ENCODE data around the gene KCNT1.

The KCNT1 gene

DNA sequence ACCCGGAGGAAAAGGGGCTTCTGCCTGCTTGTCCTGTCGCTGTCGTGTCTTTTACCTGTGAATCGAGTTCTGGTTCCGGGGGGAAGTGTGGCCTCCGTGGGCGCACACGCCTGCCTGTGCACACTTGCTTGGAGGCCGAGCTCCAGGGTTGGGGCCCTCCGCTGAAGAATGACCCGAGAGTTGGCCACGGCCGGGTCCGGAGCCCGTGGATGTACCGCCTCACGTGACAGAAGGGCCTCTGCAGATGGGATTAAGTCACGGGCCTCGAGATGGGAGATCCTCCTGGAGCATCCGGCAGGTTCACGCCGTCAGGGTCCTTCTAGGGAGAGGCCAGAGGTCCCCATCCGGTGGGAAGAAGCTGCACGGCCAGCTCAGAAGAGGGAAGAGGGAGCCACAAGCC lies 81.0 kb downstream of the KCNT1 start:
- no peak for DNase-seq (ENCODE audit: low read depth in 3 of 3)

DNA sequence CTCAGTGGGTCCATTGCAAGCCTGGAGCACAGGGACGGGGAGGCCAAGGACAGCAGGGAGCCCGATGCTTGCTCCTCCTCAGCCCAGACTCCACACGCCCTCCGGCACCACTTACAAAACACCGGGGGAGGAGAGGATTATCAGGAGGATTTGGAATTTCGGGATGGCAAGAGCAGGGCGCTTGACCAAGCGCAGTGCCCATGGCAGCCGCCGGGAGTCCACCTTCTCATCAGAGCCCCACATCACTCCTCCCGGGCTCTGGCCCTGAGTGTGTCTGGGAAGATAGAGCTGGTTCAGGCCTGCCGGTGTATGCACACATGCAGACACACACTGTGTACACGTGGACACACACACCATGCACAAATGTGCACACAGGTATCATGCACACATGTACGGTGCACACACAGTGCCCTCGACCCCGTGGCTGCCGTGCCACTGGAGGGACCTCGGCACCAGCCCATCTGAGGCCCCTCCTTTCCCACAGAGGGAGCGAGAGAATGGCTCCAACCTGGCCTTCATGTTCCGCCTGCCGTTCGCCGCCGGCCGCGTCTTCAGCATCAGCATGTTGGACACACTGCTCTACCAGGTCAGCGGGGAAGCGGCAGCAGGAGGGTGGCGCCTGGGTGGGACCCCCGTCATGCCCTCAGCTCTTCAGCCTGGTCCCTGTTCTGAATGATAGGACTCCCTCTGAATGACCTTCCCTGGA lies 81.7 kb downstream of the KCNT1 start:
- DNase-seq (ENCODE audit: low read depth in 3 of 3): no peak

DNA sequence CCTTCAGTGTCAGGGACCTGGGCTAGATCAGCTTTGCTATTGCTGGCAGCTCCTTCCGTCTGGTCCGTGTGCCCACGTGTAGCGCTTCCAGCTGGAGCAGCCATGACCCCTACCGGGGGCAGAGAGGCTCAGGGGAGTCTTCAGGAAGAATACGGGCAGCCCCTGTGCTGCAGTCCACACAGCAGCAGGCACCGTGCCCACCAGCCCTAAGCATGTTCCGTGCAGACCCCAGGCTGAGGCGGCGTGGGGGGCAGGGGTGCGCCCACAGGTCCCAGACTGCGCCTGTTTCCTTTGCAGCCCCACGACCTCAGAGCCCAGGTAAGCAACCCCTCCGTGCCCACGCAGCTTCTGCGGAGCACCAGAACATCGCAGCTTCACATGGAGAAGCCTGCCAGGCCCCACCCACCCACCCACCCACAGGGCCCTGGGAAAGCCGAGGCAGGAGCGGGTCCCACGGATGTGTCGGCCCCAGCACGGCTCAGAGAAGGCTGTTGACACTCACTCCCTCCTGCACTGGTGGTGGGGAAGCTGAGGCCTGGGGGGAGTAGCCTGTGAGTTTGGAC lies 83.1 kb downstream of the KCNT1 start:
- DNase-seq (ENCODE audit: low read depth in 3 of 3): no peak

GRCh38 chr9:135786146-135786690 lies 84.2 kb downstream of the KCNT1 start:
- DNase-seq (ENCODE audit: low read depth in 3 of 3): no peak

DNA sequence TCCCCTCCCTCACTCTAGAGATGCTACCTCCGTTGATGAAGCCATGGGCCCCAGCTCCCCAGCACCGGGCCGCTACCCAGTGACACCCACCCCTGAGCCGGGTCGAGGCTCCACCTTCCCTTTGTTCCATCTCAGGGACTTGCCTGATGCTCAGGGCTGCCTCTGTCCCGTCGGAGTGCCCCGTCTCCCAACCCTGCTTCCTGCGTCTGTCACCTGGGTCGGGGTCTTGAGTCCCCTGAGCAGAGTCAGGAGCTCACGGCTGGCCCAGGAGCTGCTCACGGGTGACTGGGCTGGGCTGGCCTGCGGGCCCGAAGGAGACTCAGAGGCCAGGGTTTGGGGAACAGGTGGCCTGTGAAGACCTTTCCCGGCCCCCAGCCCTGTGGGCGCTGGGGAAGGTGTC lies 85.3 kb downstream of the KCNT1 start:
- no peak for DNase-seq (ENCODE audit: low read depth in 3 of 3)

DNA sequence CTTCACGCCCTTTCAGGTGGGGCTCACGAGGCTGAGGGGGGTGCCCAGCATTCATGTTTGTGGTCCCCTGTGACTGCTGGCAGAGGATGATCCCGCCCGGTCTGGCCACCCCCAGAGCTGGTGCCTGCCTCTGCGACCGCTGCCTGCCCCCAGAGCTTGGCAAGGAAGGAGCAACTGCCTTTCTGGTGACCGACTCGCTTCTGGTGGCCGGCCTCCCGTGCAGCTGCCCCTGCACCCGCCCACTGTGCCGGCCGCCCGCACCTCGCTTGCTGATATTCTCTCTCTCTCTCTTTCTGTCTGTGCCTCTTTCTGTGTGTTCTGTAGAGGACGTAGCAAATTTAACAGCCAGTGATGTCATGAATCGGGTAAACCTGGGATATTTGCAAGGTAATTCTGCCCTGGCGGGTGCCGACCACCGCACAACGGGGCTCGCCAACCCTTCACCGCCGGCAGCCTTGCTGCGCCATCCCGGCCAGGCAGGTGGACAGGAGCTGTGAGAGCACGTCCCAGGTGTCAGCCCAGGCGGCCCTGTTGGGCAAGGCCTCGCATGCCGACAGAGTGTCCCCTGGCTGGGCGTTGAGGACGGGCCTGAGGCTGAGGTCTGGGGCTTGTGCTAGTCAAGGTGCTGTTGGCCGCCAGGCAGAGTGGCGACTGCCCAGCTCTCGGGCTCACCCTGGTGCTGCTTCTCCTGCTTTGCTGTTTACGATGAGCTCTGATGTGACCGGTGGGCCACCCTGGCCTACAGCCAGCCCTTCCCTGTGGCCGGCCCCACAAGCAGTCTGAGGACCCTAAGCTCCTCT lies 86.0 kb downstream of the KCNT1 start:
- no peak for DNase-seq (ENCODE audit: low read depth in 3 of 3)

- DNase-seq (ENCODE audit: low read depth in 3 of 3): no peak
Observed at GRCh38 chr9:135788576-135789300, 86.8 kb downstream of the KCNT1 start.

GRCh38 chr9:135789838-135790291 lies 87.9 kb downstream of the KCNT1 start:
- no peak for DNase-seq (ENCODE audit: low read depth in 3 of 3)

DNA sequence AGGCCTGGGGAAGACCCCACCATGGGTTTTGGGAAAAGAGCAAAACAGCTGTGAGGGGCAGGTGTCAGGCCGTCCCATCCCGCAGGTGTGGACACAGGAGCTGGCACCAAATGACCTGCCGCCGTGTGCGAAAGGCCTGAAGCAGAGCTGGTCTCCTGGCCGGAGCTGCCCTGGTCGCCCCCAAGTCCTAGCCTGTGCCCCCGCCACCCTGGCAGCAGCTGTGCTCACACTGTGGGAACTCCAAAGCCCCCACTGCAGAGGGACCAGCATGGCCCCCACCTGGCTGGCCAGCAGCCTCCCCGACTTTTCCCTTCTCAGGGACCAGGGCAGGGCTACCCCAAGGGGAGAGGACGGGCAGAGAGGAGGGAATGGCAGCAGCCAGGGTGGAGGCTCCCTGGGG lies 88.4 kb downstream of the KCNT1 start:
- no peak for DNase-seq (ENCODE audit: low read depth in 3 of 3)

GRCh38 chr9:135790850-135791249 lies 88.9 kb downstream of the KCNT1 start:
- no peak for DNase-seq (ENCODE audit: low read depth in 3 of 3)

DNA sequence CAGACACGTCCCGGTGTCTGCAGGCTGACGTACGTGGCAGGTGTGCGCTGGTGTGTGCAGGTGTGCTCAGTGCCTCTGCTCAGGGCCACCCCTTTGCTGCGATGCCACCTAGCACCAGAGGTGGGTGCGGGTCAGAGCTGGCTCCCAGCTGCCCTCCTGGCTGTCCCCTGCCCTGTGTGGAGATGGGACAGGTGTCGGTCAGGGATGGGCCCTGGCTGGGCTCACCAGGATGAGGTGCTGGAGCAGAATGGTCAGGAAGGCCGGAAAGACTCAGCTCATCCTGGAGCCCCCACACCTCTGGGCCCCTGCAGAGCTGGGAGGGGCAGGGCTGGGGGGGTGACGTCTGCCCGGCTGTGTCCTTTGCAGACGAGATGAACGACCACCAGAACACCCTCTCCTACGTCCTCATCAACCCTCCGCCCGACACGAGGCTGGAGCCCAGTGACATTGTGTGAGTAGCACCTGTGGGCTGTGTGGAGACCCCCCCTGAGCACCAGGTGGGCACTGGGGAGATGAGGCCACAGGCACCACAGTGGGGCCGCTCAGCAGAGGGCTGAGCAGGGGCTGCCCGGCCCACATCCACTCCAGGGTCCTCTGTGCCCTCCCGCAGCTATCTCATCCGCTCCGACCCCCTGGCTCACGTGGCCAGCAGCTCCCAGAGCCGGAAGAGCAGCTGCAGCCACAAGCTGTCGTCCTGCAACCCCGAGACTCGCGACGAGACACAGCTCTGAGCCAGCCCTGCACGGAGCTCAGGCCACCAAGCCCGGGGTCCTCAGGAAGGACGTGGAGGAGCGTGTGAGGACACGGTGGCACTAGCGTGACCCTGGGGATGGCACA lies 89.7 kb downstream of the KCNT1 start:
- no peak for DNase-seq (ENCODE audit: low read depth in 3 of 3)

DNA sequence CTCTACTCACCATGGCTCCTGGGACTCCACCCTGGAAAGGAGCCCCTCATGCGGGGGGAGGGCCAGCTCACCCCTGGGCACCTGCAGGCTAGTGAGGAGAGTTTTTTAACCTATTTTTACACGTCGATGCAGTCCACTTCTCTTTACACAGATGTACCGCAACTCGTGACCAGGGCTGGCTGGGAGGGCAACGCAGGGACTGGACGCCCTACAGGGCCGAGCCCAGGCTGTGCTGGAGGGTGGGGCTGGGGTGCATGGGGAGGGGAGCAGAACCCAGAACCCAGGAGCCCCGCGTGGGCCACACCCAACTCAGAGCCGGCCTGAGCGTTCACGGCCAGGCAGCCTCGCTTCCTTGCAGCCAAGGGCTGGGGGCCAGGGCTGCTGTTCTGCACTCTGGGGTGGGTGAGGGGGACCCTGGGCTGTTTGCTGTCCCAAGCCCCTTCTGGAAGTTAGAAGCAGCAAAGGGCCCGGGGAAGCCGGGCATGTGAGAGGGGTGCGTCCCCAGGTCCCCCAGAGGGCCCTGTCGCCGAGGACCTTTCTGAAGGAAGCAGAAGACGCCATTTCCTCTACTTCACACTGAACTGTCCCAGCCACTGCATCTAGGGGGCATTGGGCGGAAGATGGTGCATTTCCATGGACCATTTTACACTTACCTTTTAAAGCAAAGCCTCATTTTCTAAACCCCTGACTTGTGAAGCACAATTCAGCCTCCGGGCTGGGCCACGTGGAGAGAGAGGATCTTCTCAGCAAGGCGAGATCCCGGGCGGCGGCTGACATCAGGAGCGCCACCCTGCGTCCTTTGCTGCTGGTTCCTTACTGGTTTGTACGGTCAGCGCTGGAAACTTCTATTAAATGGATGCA lies 90.5 kb downstream of the KCNT1 start:
- no peak for DNase-seq (ENCODE audit: low read depth in 3 of 3)

- no peak for DNase-seq (ENCODE audit: low read depth in 3 of 3)
Observed at GRCh38 chr9:135793221-135794056, 91.5 kb downstream of the KCNT1 start.

GRCh38 chr9:135794057-135794335 lies 92.0 kb downstream of the KCNT1 start:
- DNase-seq (ENCODE audit: low read depth in 3 of 3): no peak

GRCh38 chr9:135794361-135794885 lies 92.4 kb downstream of the KCNT1 start:
- DNase-seq (ENCODE audit: low read depth in 3 of 3): no peak

GRCh38 chr9:135795391-135795790 lies 93.4 kb downstream of the KCNT1 start:
- DNase-seq (ENCODE audit: low read depth in 3 of 3): no peak

DNA sequence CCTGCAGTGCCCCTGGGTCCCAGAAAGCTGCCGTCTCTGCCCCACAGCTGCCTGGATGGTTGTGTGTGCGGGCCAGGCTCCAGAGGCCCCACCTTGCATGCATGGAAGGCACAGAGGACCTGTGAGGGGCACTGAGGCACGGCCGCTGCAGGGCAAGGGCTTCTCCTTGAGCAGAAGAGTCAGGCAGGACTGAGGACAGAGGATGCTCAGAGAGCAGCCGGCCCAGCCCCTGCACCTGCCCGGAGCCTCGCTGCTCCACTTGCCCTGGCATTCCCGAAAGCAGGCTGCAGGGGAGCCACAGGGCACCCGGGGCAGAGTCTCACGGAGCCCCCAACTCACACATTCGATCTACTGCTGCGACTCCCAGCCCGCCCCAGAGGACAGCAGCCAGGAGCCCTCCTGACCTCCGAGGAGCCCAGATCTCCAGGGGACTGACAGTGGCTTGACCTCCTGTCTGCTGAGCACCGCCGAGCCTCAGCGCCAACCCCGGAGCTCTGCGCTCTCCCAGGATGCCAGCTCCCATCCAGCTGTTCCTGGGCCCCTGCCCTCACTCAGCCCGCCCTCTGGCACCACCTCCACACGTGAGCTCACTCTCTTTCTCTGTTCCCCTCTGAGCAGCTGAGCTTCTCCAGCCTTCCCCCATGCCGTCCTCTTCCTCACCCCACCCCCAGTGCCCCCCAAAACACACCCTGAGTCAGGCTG lies 95.0 kb downstream of the KCNT1 start:
- no peak for DNase-seq (ENCODE audit: low read depth in 3 of 3)

DNA sequence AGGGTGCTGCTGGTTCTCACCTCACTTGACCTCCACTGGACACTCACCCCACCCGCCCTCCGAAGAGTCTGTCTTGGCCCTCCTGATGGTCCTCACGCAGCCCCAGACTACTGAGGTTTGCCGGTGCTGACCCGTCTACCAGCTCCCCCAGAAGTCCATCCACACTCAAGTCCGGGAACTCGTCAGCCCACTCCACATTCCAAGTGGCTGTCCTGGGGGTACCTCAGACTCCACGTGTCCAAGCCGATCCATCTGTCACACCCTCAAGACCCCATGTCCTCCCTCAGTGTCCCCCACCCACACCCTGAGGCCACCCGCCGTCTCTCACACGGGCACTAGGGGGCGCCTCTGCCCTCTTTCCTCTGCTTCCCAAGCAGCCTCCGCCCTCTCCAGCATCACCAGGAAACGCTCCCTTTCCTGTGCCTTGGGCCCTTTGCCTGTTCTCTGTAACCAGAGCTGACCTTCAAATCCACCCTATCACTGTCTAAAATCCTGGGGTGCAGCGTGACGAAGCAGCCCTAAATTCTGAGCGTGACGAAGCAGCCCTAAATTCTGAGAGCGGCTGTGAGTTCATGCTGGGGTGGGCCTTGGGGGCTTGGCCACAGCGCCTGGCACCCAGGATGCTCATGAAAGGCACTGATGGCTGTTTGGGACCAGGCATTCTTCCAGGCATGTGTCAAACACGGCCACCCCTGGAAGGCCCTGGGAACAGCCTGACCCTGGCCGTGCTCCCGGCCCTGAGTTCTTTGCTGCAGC lies 95.7 kb downstream of the KCNT1 start:
- DNase-seq (ENCODE audit: low read depth in 3 of 3): peak; percentile 6 to 25 (median 8)

Measured in stimulated activated CD4-positive, alpha-beta T cell treated with anti-CD3 and anti-CD28 coated beads, TNF-alpha, amount 100 ng/mL, for 48 hours (primary cell).